Endothelial cell of coronary artery (primary cell): Measurements from ENCODE around the gene YAE1. TPM values are rescaled to one million over a fixed set of nuclear protein-coding genes. Genes with fewer than 3 reads are reported as not detected.

Experiments
- total RNA-seq: library from RNA; depleted of rRNA; stranded (reverse); fragments of >200 nt; gene quantifications from 2 replicates; pipeline ENCODE4 v1.2.3, GENCODE V29; 2014

The YAE1 gene
- total RNA-seq: 29.1 and 32.2 TPM in 2 replicates

DNA sequence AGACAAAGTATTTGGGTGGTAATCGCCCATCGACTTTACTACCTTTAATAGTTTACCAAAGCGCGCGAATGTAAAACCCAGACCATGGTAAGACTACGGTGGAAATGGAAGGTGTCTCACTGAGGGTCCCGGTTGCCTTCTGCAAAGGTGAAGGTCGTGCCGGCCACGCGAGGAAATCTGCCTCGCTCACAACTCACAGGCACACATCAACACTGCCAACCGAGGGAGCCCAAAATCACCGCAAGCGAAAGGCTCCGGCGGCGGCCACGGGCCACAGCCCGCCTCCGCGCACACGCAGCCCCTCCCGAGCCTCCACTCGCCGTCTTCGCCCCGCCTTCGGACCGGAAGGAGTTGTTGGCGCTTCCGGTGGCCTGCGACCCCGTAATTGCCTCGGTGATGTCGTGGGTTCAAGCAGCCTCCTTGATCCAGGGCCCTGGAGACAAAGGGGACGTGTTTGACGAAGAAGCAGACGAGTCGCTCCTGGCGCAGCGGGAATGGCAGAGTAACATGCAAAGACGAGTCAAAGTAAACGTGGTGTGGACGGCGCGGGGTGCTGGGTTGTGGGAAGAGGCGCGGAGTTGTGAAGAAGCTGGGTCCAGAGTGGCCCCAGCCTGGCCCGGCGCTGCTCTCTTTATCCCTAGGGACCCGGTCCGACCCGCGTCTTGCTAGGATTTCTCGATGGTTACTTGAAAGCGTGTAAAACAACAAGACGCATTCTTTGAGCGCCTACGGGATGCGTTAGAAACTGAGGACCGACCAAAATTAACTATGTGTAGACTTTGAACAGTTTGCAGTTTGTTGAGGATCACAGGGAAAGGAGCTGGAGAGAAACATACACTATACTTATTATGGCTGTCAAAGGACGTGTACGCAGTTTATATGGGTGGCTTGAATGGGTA lies at the start of gene YAE1:
TSS of gene YAE1 (plus strand) at position 382 of the 899 bp plus-strand sequence. CDS start at position 397, 15 bp downstream.

Other genes with a start within 250 kb of the YAE1 start
- 86.7 and 135 TPM in 2 replicates for gene RALA, start 57.2 kb downstream of the YAE1 start, total RNA-seq